Upper lobe of left lung (tissue), 6 donors: ENCODE results near the gene THAP2. TPM values are rescaled to one million over a fixed set of nuclear protein-coding genes. Genes with fewer than 3 reads are reported as not detected.

Source experiments
- ATAC-seq, 2 donors: fragments of 200-7000 bp; cut with Tn5 transposase; one replicate each; pipeline ENCODE4 v1.9.1; 2022; ENCODE audit warnings: mild to moderate bottlenecking in 2 of 2, moderate library complexity in 2 of 2; ENCODE audit not compliant: low FRiP score in 2 of 2
- DNase-seq, 2 donors: peaks; one replicate each; pipeline ENCODE4 v3.0.0-alpha.2; 2019 to 2020
- H3K27ac ChIP-seq, 4 donors: fragments of 200-600 bp; sonication (generic); one replicate each; pipeline ENCODE4 v1.5.1; 2016 to 2019
- H3K27me3 ChIP-seq, 4 donors: fragments of 200-600 bp; sonication (generic); one replicate each; pipeline ENCODE4 v1.5.1; 2017 to 2019
- H3K36me3 ChIP-seq, 4 donors: fragments of 200-600 bp; sonication (generic); one replicate each; pipeline ENCODE4 v1.5.1; 2016 to 2019
- H3K4me1 ChIP-seq, 4 donors: fragments of 200-600 bp; sonication (generic); one replicate each; pipeline ENCODE4 v1.5.1; 2018 to 2019
- H3K4me3 ChIP-seq, 4 donors: fragments of 200-600 bp; sonication (generic); one replicate each; pipeline ENCODE4 v1.5.1; 2017 to 2019; ENCODE audit warnings: mild to moderate bottlenecking in 2 of 4, moderate library complexity in 1 of 4
- H3K9me3 ChIP-seq, 4 donors: fragments of 200-600 bp; sonication (generic); one replicate each; pipeline ENCODE4 v1.5.1; 2018 to 2019
- CTCF ChIP-seq, 6 experiments: fragments of 450-650 bp in 4 of 6; fragments of 200-600 bp in 2 of 6; sonication (generic) in 2 of 6; IDR thresholded peaks; one replicate each; pipeline ENCODE4 v1.5.1; 2016 to 2019; ENCODE audit warnings: antibody characterized with exemption in 6 of 6
- EP300 ChIP-seq, 4 donors: sonication (generic); formaldehyde crosslinking; IDR thresholded peaks; one replicate each; pipeline ENCODE4 v1.5.1; 2017; ENCODE audit warnings: antibody characterized with exemption in 4 of 4, control low read depth in 2 of 4
- POLR2A ChIP-seq, 4 donors: fragments of 450-650 bp; IDR thresholded peaks; one replicate each; pipeline ENCODE4 v1.5.1; 2016 to 2017; ENCODE audit warnings: antibody characterized with exemption in 4 of 4, mild to moderate bottlenecking in 2 of 4
- POLR2AphosphoS5 ChIP-seq, 2 donors: sonication (generic); formaldehyde crosslinking; IDR thresholded peaks; one replicate each; pipeline ENCODE4 v1.5.1; 2017; ENCODE audit warnings: antibody characterized with exemption in 2 of 2
- WGBS, 2 donors: methylation state at CpG; one replicate each; pipeline ENCODE4 v1.1.5; 2017 to 2018; 5-methylcytosine and 5-hydroxymethylcytosine counted together
- total RNA-seq, 6 donors: library from RNA; depleted of rRNA in 4 of 6; stranded (reverse); fragments of >200 nt in 4 of 6; gene quantifications; one replicate each; pipeline versions ENCODE4 v1.1.0 to v1.2.1, GENCODE V29; 2016 to 2021
- donor health status: DM: no; HTN: no; CAD: no; lungs with moderate emphysema.
- donor health status: DM: no; HTN: yes; CAD: no; lungs with severe emphysema.

THAP2 gene
- total RNA-seq, 6 donors from 2014 or later, result 2.1 to 5.0 (median 3.6) TPM

GRCh38 chr12:71703206-71703605, 39.1 kb downstream of the THAP2 start:
- DNase-seq, result no peak
- Histone ChIP-seq H3K9me3 (no peaks in the 10 kb centered on the region), H3K27ac (no peak overlapping the region), H3K4me1 (no peaks in the 10 kb centered on the region), H3K4me3 (no peak overlapping the region), H3K36me3 (peaks cover 0 to 34% (median 16%) of the 10 kb centered on the region in 4 donors), H3K27me3 (no peaks in the 10 kb centered on the region)
- ATAC-seq, result no peak
- 81 to 87% methylated on average over 2 of the region's 2 CpGs for WGBS, 2 donors
- TF ChIP-seq POLR2A (IDR thresholded peaks at IDR 0.05) (no peak), POLR2AphosphoS5 (IDR thresholded peaks at IDR 0.05) (no peak), CTCF (IDR thresholded peaks at IDR 0.05) (no peak), EP300 (IDR thresholded peaks at IDR 0.05) (no peak)

- Histone ChIP-seq H3K27ac (no peak overlapping the region), H3K27me3 (no peaks in the 10 kb centered on the region), H3K36me3 (peaks cover 0 to 18% (median 7%) of the 10 kb centered on the region in 4 donors), H3K9me3 (no peaks in the 10 kb centered on the region), H3K4me3 (no peak overlapping the region), H3K4me1 (no peaks in the 10 kb centered on the region)
- DNase-seq (no peak), ATAC-seq (no peak)
- TF ChIP-seq CTCF (IDR thresholded peaks at IDR 0.05), result no peak
- WGBS, 2 donors, result 83% methylated on average over 2 of the region's 2 CpGs
Observed at GRCh38 chr12:71704920-71705319, 40.8 kb downstream of the THAP2 start.

- TF ChIP-seq POLR2A (IDR thresholded peaks at IDR 0.05), result no peak
- TF ChIP-seq POLR2AphosphoS5 (IDR thresholded peaks at IDR 0.05), result no peak
- no peak for TF ChIP-seq EP300 (IDR thresholded peaks at IDR 0.05)
- no peak for TF ChIP-seq CTCF (IDR thresholded peaks at IDR 0.05)
- H3K27ac ChIP-seq, result no peak overlapping the region
- H3K36me3 ChIP-seq, result peaks cover 0 to 6% (median 2%) of the 10 kb centered on the region in 4 donors
- no peaks in the 10 kb centered on the region for H3K27me3 ChIP-seq
- no peak overlapping the region for H3K4me3 ChIP-seq
- no peaks in the 10 kb centered on the region for H3K4me1 ChIP-seq
- 39 to 93% methylated on average over 1 of the region's 1 CpG for WGBS, 2 donors
- no peak for ATAC-seq
- no peak for DNase-seq
- H3K9me3 ChIP-seq, result peaks cover 0 to 9% (median 2%) of the 10 kb centered on the region in 4 donors
Observed at GRCh38 chr12:71708658-71709057, 44.6 kb downstream of the THAP2 start.

- Histone ChIP-seq H3K36me3 (no peaks in the 10 kb centered on the region), H3K9me3 (peaks cover 0 to 13% (median 4%) of the 10 kb centered on the region in 4 donors), H3K4me1 (no peaks in the 10 kb centered on the region), H3K4me3 (no peak overlapping the region), H3K27ac (no peak overlapping the region), H3K27me3 (no peaks in the 10 kb centered on the region)
- ATAC-seq (no peak), DNase-seq (no peak)
- 93 to 94% methylated on average over 7 of the region's 7 CpGs for WGBS, 2 donors
- TF ChIP-seq EP300 (IDR thresholded peaks at IDR 0.05) (no peak), POLR2AphosphoS5 (IDR thresholded peaks at IDR 0.05) (no peak), POLR2A (IDR thresholded peaks at IDR 0.05) (no peak), CTCF (IDR thresholded peaks at IDR 0.05) (no peak)
Observed at GRCh38 chr12:71710276-71711125, 46.4 kb downstream of the THAP2 start.

- H3K36me3 ChIP-seq, result no peaks in the 10 kb centered on the region
- DNase-seq, result no peak
- ATAC-seq, result no peak
- no peaks in the 10 kb centered on the region for H3K4me1 ChIP-seq
- no peaks in the 10 kb centered on the region for H3K27me3 ChIP-seq
- H3K27ac ChIP-seq, result no peak overlapping the region
- H3K9me3 ChIP-seq, result peaks cover 0 to 4% (median 2%) of the 10 kb centered on the region in 4 donors
- no peak overlapping the region for H3K4me3 ChIP-seq
- no peak for TF ChIP-seq CTCF (IDR thresholded peaks at IDR 0.05)
- no peak for TF ChIP-seq POLR2AphosphoS5 (IDR thresholded peaks at IDR 0.05)
- no peak for TF ChIP-seq POLR2A (IDR thresholded peaks at IDR 0.05)
- no peak for TF ChIP-seq EP300 (IDR thresholded peaks at IDR 0.05)
Observed at GRCh38 chr12:71718611-71719010, 54.5 kb downstream of the THAP2 start.
